HT1080 (cell line): ENCODE data around the gene SLC7A4. TPM values are rescaled to one million over a fixed set of nuclear protein-coding genes. Genes with fewer than 3 reads are reported as not detected.

Experiments
- DNase-seq: peaks from one replicate; pipeline ENCODE4 v3.0.0-alpha.2; 2015; ENCODE audit warnings: low read depth
- small RNA-seq: library from RNA; depleted of rRNA; stranded (forward); fragments of <200 nt; gene quantifications from one replicate; pipeline ENCODE3, GENCODE V24; 2014
- total RNA-seq: library from RNA; depleted of rRNA; stranded (reverse); fragments of >200 nt; shearing (Covaris generic); gene quantifications from 2 replicates; pipeline ENCODE4 v1.2.3, GENCODE V29; 2014; rRNA removed

Gene SLC7A4
- total RNA-seq, 1 experiment from 2014 or later: not detected

DNA sequence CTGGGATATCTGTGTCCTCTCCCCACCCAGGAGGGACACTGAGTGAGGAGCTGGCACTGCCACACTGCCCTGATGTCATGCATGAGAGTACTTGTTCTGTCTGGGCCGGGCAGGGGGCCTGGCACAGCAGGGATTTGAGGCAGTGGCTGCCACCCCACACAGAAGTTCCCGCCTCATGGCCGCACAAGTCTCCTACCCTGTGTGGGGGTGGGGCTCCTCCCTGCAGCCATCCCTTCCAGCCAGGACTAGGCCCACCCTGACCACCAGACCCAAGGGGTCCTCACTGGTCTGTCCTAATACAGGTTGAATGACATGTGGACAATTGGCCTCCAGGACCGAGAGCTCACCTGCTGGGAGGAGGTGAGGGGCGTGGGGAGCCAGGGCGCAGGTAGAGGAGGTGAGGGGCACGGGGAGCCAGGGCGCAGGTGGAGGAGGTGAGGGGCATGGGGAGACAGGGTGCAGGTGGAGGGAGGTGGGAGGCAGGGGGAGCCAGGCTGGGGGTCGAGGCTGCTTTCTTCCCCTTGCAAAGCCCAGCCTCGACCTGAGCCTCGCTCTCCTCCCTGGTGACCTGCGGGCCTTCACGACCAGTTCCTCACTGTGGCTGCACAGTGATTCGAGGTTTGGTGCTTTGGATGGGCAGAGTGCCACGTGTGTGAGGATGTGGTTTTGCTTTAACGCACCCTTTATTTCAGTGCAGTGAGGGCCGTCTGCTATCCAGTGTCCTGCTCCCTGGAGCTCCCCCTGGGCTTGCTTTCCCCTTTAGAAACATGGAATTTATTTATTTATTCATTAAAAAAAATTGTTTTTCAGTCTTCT is 42.8 kb downstream of the SLC7A4 start:
- DNase-seq: peak; percentile 45

DNA sequence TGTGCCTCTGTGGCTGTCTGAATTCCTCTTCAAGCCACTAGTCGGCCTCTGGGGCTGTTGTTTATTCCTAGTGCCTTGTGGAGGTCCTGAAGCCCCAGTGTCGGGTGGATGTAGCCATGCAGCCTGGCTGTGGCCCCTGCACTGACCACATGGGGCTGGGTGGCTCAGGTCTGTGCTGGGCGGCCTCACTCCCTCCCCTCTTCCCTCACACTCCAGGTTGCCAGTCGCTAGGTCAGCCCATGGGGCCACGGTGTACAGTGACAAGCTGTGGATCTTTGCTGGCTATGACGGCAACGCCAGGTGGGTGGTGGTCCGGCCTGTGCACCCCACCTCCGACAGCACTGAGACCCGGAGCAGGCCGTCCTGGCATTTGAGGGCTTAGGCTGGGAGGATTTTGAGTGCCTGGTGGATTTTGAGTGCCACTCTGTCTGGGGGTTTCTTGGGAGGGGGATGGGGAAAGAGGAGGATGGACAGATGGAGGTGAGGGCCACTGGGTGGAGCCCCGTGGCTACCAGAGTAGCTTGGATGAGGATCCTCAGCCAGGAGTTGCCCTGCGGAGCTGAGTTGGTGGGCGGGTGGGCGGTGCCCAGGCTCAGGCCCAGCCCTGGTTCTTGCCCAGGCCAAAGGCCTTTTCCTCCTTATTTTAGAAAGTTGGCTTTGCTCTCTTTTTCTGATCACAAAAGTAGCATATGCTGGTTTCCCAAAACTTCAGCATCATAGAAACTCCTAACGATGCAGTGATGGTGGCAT is 43.6 kb downstream of the SLC7A4 start:
- no peak for DNase-seq

DNA sequence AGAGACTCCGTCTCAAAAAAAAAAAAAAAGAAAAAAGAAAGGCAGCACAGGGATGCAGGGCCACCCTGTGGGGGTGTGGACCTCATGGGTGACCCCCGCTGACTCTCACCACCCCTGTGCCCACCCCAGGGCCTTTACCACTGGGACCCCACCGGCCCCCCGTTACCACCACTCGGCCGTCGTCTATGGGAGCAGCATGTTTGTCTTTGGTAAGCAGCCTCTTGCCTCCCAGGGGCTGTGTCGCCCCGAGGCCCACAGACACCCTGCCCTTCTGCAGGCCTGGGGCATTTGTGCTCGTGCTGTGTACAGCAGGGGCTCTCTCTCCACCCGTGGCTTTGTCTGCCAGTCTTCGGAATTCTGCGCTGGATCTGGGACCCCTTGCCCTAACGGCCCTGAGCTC is 45.0 kb downstream of the SLC7A4 start:
- no peak for DNase-seq

DNA sequence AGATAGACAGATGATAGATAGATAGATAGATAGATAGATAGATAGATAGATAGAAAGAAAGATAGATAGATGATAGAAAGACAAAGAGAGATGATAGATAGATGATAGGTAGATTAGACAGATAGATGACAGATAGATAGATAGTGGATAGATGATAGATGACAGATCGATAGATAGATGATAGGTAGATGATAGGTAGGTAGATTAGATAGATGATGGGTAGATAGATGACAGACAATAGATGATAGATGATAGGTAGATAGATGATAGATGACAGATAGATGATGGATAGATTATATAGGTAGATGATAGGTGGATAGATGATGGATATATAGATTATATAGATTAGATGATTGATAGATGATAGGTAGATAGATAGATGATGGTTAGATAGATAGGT is 46.0 kb downstream of the SLC7A4 start:
- DNase-seq: no peak

DNA sequence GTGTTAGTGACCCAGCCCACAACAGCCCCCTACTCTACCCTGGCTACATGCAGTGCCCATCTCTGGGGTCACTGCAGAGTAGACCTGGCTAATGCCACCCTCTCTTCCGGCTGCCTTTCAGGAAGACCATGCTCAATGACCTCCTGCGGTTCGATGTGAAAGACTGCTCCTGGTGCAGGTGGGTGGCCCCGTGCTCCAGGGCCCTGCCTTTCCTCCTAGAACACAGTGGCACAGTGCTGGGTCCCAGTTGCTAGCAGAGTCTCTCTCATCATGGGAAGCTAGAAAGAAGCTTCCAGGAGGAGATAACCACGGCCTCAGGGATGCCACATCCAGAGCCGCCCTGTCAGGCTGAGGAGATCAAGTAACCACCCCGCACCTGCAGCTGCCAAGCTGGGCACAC is 46.6 kb downstream of the SLC7A4 start:
- DNase-seq: no peak

DNA sequence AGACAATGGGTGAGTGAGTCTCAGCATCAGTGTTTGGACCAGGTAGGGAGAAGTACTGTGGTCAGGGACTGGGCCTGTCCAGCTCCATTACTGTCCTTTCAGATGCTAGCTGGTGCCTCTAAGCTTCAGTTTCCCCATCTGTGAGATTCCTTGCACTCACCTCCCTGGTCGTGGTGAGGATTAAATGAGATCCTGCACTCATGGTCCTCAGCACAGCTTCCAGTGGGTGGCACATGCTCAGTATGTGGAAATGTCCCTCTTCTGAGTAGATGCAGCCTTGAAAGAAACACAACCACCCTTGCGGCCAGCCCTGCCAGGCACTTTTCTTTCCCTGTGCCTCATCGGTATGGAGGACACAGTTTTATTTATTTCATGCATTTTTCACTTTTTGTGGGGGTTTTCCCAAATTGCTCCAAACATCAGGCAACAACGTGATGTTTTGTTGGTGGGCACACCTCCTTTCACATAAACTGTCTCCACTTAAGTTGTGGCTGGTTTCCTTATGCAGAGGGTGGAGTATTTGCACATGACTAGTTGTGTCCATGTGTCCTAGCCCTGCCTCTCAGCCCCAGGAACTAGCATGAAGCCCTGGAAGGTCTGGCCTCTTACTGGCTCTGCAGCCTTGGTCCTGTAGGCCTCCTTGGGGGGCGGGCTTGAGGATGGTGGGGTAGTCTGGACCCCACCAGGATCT is 49.1 kb downstream of the SLC7A4 start:
- no peak for DNase-seq

DNA sequence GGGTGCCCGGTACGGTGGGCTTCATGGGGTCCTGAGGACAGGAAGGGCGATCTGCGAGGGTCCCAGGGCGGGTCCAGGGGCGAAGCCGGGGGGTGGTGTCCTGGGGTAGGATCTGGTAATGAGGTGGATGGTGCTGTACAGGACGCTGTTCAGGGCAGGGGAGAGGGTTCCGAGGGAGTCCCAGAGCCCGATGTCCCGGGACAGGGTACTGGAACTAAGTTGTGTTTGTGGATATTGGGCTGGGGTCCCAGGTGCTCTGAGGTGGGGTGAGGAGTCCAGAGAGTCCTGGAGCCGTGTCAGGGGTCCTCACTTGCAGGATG is 49.8 kb downstream of the SLC7A4 start:
- no peak for DNase-seq

DNA sequence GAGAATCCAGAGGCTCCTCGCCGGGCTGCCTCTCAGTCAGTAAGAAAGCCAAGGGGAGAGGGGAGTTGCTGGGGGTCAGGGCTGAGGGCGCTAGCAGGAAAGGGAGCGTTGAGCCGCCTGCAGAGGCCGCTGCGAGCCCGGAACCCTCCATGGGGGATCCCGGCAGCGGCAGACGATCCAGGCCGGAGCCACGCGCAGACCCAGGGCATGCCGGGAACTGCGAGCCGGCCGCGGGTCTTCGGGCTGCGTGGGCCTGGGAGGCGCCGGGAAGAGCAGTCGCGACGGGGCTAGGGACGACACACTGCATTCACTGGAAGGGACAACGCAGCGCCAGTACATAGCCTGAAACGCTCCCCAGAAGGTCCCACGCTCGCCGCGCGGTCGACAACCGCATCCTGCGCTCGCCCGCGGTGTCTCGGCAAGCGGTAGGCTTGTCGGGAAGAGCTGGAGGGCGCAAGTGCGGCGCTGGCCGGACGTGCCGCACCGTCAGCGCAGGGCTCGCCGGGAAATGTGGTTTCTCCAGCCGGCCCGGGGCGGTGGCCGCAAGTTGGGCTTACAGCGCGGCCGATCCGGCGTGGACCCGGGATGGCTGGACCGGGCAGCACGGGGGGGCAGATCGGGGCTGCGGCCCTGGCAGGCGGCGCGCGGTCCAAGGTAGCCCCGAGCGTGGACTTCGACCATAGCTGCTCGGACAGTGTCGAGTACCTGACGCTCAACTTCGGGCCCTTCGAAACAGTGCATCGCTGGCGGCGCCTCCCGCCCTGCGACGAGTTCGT is 50.4 kb downstream of the SLC7A4 start, which contains the start of gene LZTR1:
Gene LZTR1 (plus strand): TSS at position 511 of the 776 bp plus-strand sequence. CDS start 75 bp downstream, at position 586.
- peak; percentile 83 for DNase-seq

DNA sequence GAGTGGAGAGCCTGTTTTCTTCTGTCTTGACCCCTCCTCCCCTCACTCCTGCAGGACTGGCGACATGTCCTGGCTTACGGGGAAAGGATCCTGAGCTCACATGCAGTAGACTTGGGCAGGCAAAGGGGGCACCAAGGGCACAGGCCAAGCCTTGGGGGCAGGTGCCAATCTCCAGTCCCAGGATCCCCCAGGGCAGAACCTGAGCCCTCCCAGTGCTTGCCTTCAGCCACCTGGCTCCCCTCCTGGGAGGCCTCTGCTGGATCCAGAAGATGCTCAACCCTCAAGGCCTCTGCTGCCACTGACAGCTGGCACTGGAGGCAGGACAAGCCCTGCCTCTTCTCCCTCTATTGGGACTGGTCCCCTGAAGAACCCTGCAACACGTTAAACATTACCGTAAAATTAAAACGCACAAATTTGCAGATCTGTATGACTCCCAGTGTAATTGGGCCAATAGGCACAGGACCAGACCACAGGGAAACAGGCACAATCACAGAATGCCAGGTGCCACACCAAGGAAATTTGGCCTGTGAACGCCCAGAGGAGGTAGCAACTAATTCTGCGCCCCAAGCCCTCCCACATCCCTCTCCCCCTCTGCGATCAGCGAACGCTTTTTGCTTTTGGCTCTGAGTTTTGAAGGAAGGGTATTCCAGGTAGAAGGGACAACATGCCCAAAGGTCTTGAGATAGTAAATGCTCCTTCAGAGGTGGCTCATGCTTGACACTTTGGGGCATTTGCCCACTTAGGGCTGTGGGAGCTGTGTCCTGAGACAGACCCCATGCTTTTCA is 51.2 kb downstream of the SLC7A4 start:
- no peak for DNase-seq

DNA sequence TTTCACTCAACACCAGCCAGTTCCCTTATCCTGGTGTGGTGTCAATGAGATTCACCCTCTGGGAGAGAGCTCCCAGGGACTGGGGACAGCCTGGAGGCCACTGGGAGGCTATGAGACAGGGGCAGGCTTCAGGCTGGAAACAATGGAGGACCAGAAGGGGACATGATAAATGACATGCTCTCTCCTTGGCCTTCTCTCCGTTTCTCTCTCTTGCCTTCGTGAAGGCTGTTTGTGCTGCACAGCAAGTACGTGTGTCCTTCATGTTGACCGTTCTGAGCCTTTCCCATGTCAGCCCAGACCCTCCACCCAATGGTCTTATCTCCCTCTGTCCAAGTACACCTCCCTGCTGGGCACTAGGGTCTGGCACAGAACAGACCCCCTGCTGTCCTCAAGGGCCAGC is 51.8 kb downstream of the SLC7A4 start:
- no peak for DNase-seq

DNA sequence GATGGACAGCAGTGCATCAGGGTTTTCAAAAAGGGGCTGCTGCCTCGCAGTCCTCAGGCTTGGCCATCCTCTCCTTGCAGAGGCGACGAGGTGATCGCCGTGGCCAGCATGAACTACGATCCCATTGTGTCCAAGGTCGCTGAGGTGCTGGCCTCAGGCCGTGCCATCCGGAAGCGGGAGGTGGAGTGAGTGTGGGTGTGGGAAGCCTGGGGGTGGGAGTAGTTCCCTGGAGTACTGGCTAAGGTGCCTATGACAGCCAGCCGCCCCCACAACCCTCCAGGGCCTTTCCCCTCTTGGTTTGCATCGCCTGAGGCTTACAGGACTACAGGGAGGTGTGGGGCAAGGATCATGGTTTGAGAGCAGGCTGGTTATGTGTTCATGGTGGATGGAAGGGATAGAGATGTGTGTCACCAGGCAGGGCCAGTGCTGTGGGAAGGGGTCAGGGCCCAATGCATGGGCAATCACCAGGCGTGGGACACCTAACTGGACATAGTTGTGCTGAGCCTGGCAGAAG is 52.4 kb downstream of the SLC7A4 start:
- no peak for DNase-seq

DNA sequence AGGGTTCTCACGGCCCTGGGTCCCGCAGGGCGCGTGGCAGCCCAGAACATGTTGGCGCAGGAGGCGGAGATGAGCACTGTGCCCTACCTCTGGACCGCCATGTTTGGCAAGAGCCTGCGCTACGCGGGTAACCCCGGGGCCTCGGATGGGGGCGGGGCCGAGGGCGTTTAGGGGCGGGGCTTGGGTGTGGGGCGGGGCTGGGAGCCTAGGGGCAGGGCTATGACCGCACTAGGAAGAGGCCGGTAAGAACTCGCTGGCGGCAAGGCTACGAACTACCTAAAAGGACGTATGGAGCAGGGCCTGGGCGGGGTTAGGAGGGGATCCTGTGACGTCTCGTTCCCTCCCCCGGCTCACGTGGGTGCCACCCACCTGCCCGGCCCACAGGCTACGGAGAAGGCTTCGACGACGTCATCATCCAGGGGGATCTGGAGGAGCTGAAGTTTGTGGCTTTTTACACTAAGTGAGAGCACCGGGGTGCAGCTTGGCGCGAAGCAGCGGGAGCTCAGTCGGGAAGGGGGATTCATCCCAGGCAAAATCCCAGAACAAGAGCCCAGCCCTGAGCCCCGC is 53.0 kb downstream of the SLC7A4 start:
- DNase-seq: no peak

Small RNA genes lying within 50 kb of the gene (small RNA-seq; reads per million reads assigned to genes)
- not detected for gene MIR649

Other genes starting within 250 kb of the SLC7A4 start
- gene PI4KA, start 173.8 kb downstream of the SLC7A4 start, total RNA-seq: 32.9 and 35.9 TPM in 2 replicates
- 11.2 and 12.0 TPM in 2 replicates for gene SNAP29, start 173.6 kb downstream of the SLC7A4 start, total RNA-seq
- 37.4 and 48.8 TPM in 2 replicates for gene CRKL, start 115.2 kb downstream of the SLC7A4 start, total RNA-seq
- gene AIFM3, start 65.3 kb downstream of the SLC7A4 start, total RNA-seq: 0.63 TPM in 1 of 2 replicates, not detected in the other
- gene LZTR1, start 50.3 kb downstream of the SLC7A4 start, total RNA-seq: 33.2 and 35.3 TPM in 2 replicates
- 57.3 and 64.0 TPM in 2 replicates for gene THAP7, start 30.4 kb downstream of the SLC7A4 start, total RNA-seq
- 0.45 and 0.87 TPM in 2 replicates for gene P2RX6, start 17.4 kb downstream of the SLC7A4 start, total RNA-seq
- gene LRRC74B, start 13.4 kb upstream of the SLC7A4 start, total RNA-seq: not detected in 2 replicates